ENCODE measurements around the gene LSM5.
"Not testable (repeated sequence)": the region's sequence is repeated elsewhere in the genome, so short reads cannot be mapped to it uniquely, and the experiment has no call there.

LSM5 gene

DNA sequence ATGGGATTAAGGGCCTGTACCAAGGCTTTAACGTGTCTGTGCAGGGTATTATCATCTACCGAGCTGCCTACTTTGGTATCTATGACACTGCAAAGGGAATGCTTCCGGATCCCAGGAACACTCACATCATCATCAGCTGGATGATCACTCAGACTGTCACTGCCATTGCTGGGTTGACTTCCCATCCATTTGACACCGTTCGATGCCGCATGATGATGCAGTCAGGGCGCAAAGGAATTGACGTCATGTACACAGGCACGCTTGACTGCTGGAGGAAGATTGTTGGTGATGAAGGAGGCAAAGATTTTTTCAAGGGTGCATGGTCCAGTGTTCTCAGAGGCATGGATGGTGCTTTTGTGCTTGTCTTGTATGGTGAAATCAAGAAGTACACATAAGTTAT is 18.2 kb downstream of the LSM5 start:
- no peaks in the 10 kb centered on the region for H3K27me3 ChIP-seq (ENCODE audit: control insufficient read depth, insufficient read depth, low read length)
- H3K4me3 ChIP-seq (ENCODE audit: low read length), result no peak overlapping the region
- H3K27ac ChIP-seq (ENCODE audit: low read depth, low read length), result no peak overlapping the region
- H3K9ac ChIP-seq (ENCODE audit: low read length), result no peak overlapping the region
- H3K4me1 ChIP-seq (ENCODE audit: control insufficient read depth, insufficient read depth, low read length), result no peaks in the 10 kb centered on the region
- no peaks in the 10 kb centered on the region for H3K36me3 ChIP-seq (ENCODE audit: control insufficient read depth, insufficient read depth, low read length)

DNA sequence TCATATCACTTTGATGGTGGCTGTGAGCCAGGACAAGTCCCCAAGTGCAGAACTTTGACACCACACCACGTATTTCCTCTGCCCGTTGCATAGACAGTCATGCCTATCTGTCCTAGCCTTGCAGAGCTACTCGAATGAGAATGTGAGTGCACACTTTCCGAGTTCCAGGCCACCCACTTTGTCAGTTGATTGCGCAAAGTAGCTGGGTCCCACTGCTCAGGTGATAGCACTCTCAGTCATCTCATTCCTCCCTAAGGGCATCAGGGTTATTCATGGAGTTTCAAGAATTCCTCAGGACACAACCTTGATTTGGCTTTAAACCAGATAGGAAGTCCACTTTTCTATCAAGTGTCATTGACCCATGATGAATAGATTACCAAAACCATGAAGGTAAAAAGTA is 19.3 kb downstream of the LSM5 start:
- H3K9ac ChIP-seq (ENCODE audit: low read length), result no peak overlapping the region
- no peaks in the 10 kb centered on the region for H3K36me3 ChIP-seq (ENCODE audit: control insufficient read depth, insufficient read depth, low read length)
- H3K4me3 ChIP-seq (ENCODE audit: low read length), result no peak overlapping the region
- no peaks in the 10 kb centered on the region for H3K27me3 ChIP-seq (ENCODE audit: control insufficient read depth, insufficient read depth, low read length)
- no peaks in the 10 kb centered on the region for H3K4me1 ChIP-seq (ENCODE audit: control insufficient read depth, insufficient read depth, low read length)
- H3K27ac ChIP-seq (ENCODE audit: low read depth, low read length), result no peak overlapping the region

DNA sequence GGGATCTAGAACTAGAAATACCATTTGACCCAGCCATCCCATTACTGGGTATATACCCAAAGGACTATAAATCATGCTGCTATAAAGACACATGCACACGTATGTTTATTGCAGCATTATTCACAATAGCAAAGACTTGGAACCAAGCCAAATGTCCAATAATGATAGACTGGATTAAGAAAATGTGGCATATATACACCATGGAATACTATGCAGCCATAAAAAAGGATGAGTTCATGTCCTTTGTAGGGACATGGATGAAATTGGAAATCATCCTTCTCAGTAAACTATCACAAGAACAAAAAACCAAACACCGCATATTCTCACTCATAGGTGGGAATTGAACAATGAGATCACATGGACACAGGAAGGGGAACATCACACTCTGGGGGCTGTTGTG is 20.2 kb downstream of the LSM5 start:
- not testable (repeated sequence) for H3K4me3 ChIP-seq (ENCODE audit: low read length); H3K36me3 ChIP-seq (ENCODE audit: control insufficient read depth, insufficient read depth, low read length); H3K27ac ChIP-seq (ENCODE audit: low read depth, low read length); H3K4me1 ChIP-seq (ENCODE audit: control insufficient read depth, insufficient read depth, low read length); H3K9ac ChIP-seq (ENCODE audit: low read length); H3K27me3 ChIP-seq (ENCODE audit: control insufficient read depth, insufficient read depth, low read length)

DNA sequence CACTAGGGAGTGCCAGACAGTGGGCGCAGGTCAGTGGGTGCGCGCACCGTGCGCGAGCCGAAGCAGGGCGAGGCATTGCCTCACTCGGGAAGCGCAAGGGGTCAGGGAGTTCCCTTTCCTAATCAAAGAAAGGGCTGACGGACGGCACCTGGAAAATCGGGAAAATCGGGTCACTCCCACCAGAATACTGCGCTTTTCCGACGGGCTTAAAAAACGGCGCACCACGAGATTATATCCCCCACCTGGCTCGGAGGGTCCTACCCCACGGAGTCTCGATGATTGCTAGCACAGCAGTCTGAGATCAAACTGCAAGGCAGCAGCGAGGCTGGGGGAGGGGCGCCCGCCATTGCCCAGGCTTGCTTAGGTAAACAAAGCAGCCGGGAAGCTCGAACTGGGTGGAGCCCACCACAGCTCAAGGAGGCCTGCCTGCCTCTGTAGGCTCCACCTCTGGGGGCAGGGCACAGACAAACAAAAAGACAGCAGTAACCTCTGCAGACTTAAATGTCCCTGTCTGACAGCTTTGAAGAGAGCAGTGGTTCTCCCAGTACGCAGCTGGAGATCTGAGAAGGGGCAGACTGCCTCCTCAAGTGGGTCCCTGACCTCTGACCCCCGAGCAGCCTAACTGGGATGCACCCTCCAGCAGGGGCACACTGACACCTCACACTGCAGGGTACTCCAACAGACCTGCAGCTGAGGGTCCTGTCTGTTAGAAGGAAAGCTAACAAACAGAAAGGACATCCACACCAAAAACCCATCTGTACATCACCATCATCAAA is 25.4 kb downstream of the LSM5 start:
- H3K27me3 ChIP-seq (ENCODE audit: control insufficient read depth, insufficient read depth, low read length), result not testable (repeated sequence)

DNA sequence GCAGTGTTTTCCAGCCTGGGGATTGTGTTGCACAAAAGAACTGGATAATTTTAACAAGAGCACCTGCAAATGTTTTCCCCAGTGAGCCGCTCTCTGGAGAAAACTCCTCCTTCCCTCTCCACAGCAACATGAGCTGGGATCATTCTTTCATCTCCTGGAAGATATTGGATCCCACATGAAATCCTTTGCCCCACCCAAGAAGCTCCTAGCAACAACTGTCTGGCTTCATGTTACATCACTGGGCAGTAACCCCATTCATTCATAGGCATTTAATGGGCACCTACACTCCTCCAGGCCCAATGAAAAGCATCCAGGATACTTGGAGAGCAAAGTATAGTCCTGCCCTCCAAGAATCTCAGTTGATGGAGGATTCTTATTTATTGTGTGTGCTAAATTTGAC is 27.2 kb downstream of the LSM5 start:
- H3K27ac ChIP-seq (ENCODE audit: low read depth, low read length), result no peak overlapping the region
- H3K36me3 ChIP-seq (ENCODE audit: control insufficient read depth, insufficient read depth, low read length), result no peaks in the 10 kb centered on the region
- H3K9ac ChIP-seq (ENCODE audit: low read length), result no peak overlapping the region
- H3K4me3 ChIP-seq (ENCODE audit: low read length), result no peak overlapping the region
- H3K4me1 ChIP-seq (ENCODE audit: control insufficient read depth, insufficient read depth, low read length), result no peaks in the 10 kb centered on the region
- H3K27me3 ChIP-seq (ENCODE audit: control insufficient read depth, insufficient read depth, low read length), result no peaks in the 10 kb centered on the region

More for the DNA sequence above, 25.4 kb downstream of the LSM5 start:
- not testable (repeated sequence) for H3K36me3 ChIP-seq (ENCODE audit: control insufficient read depth, insufficient read depth, low read length); H3K4me1 ChIP-seq (ENCODE audit: control insufficient read depth, insufficient read depth, low read length); H3K9ac ChIP-seq (ENCODE audit: low read length); H3K4me3 ChIP-seq (ENCODE audit: low read length); H3K27ac ChIP-seq (ENCODE audit: low read depth, low read length)

DNA sequence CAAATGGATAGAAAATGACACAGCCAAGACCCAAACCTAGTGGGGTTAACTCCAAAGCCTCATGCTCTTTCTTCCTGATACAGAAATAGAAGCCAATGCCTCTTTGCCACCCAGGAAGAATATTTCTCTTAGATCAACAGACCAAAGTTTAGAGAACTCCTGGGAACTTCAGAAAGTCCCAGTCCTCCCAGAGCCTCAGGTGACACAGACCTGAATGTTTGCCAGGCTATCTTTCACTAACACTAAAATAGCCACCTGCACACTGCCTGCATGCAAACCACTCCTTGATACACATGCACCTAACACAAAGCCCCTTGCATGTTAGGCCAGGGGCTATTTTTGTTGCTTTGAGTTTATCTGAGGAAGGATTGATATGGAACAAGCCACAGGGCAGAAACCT is 27.7 kb downstream of the LSM5 start:
- no peaks in the 10 kb centered on the region for H3K4me1 ChIP-seq (ENCODE audit: control insufficient read depth, insufficient read depth, low read length)
- H3K9ac ChIP-seq (ENCODE audit: low read length), result no peak overlapping the region
- H3K4me3 ChIP-seq (ENCODE audit: low read length), result no peak overlapping the region
- no peak overlapping the region for H3K27ac ChIP-seq (ENCODE audit: low read depth, low read length)
- no peaks in the 10 kb centered on the region for H3K36me3 ChIP-seq (ENCODE audit: control insufficient read depth, insufficient read depth, low read length)
- H3K27me3 ChIP-seq (ENCODE audit: control insufficient read depth, insufficient read depth, low read length), result no peaks in the 10 kb centered on the region

DNA sequence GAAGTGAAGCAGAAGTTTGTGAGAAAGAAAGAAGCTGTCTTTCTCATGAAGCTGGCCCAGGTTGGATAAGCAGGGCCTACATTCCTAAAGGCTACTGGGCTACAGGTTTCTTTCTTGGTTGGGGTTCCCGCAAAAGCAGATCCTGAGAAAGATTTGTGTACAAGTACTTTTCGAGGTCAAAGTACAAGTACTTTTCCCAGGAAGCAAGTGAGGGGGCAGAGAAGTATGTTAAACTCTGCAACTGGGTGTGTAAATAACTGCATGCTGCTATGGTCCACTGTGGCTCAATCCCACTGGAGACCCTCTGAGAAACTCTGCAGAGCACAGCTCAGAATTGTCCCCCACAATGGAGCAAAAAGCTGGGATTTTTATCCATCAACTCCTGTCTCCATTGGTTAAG is 28.7 kb downstream of the LSM5 start:
- Histone ChIP-seq H3K9ac (ENCODE audit: low read length) (no peak overlapping the region), H3K36me3 (ENCODE audit: control insufficient read depth, insufficient read depth, low read length) (no peaks in the 10 kb centered on the region), H3K27ac (ENCODE audit: low read depth, low read length) (no peak overlapping the region), H3K27me3 (ENCODE audit: control insufficient read depth, insufficient read depth, low read length) (no peaks in the 10 kb centered on the region), H3K4me3 (ENCODE audit: low read length) (no peak overlapping the region), H3K4me1 (ENCODE audit: control insufficient read depth, insufficient read depth, low read length) (no peaks in the 10 kb centered on the region)

DNA sequence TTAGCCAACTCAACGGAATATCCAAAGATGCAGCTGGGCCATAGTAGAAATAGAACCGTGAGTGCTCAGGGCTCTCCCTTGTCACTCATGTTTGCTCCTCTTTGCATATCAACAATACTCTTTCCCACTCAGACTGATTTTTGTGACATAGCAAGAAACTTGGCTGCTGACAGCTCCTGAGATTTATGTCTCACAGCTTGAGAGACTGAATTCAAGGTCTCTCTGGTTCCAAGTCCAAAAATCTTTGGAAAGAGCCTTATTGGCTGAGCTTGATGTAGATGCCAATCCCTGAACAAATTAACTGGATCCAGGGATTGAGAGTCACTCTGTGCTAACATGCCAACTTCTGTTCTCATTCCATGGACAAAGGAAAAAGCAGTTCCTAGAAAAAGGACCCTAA is 30.4 kb downstream of the LSM5 start:
- Histone ChIP-seq H3K4me1 (ENCODE audit: control insufficient read depth, insufficient read depth, low read length) (no peaks in the 10 kb centered on the region), H3K9ac (ENCODE audit: low read length) (no peak overlapping the region), H3K36me3 (ENCODE audit: control insufficient read depth, insufficient read depth, low read length) (no peaks in the 10 kb centered on the region), H3K27ac (ENCODE audit: low read depth, low read length) (no peak overlapping the region), H3K27me3 (ENCODE audit: control insufficient read depth, insufficient read depth, low read length) (no peaks in the 10 kb centered on the region), H3K4me3 (ENCODE audit: low read length) (no peak overlapping the region)

DNA sequence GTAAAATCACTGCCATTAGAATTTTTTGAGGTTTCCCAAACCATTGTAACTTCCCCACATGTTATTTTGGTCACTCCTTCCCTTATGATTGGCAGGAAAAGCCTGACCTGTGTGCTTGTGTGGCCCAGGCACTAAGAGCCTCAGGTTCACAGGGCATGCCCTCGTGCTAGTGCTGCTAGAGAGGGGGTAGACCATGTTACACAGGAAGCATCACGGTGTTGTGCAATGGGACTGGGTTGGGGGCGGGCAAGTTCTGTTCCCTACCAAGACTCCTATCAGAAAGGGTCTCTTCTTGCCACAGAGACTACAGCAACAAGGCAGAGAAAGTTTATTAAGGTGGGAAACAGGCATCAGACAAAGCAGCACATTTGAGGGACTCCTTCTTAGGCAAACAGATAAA is 32.2 kb downstream of the LSM5 start:
- no peaks in the 10 kb centered on the region for H3K4me1 ChIP-seq (ENCODE audit: control insufficient read depth, insufficient read depth, low read length)

DNA sequence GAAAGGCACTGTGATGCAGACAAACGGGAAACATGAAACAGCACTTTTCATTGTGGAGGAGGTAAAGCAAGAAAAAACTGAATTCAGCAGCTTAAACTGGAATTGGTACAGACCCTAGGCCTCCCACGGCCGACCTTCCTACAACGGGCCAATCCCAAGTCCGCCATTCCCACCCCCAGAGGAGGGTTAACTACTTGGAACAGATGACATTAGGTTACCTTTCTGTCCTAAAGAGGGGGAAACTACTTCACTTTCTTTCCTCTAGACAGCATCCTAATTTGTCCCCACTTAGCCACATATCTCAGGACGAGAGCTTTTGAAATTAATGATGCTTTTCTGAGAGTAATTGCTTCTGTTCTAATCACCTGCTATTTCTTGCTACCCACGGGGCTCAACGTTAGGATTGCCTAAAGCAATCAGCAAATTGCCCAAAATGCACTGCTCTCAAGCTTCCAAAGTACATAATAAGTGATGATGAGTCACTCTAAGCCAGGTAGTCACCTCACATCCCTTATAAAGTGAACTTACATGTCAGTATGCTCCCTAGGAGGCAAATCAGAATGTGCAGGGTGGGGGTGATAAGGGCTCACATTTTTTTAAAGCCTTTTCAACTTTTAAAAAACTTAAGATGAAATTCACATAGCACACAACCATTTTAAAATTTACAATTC is 36.7 kb downstream of the LSM5 start:
- Histone ChIP-seq H3K36me3 (ENCODE audit: control insufficient read depth, insufficient read depth, low read length) (no peaks in the 10 kb centered on the region), H3K9ac (ENCODE audit: low read length) (no peak overlapping the region), H3K27ac (ENCODE audit: low read depth, low read length) (no peak overlapping the region), H3K27me3 (ENCODE audit: control insufficient read depth, insufficient read depth, low read length) (no peaks in the 10 kb centered on the region), H3K4me1 (ENCODE audit: control insufficient read depth, insufficient read depth, low read length) (no peaks in the 10 kb centered on the region), H3K4me3 (ENCODE audit: low read length) (no peak overlapping the region)

More for the DNA sequence above, 32.2 kb downstream of the LSM5 start:
- Histone ChIP-seq H3K27ac (ENCODE audit: low read depth, low read length) (no peak overlapping the region), H3K9ac (ENCODE audit: low read length) (no peak overlapping the region), H3K27me3 (ENCODE audit: control insufficient read depth, insufficient read depth, low read length) (no peaks in the 10 kb centered on the region), H3K36me3 (ENCODE audit: control insufficient read depth, insufficient read depth, low read length) (no peaks in the 10 kb centered on the region), H3K4me3 (ENCODE audit: low read length) (no peak overlapping the region)

DNA sequence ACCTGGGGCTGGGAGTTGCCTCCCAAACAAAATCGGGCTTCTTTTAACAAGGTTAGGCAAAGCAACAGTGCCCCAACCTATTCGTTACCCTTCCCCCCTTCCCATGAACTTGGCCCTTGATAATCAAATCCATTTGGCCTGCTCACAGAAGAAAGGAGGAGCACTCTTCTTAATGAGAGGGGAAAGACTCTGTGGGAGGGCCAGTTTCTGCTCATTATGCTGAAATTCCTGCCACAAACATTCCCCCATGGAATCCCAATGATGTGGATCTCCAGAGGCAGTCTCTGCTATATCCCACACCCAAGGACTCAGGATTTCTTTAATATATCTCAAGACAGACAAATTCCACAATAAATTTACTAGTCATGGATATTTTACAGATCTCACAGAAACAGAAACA is 43.0 kb downstream of the LSM5 start:
- Histone ChIP-seq H3K4me1 (ENCODE audit: control insufficient read depth, insufficient read depth, low read length) (no peaks in the 10 kb centered on the region), H3K27ac (ENCODE audit: low read depth, low read length) (no peak overlapping the region), H3K9ac (ENCODE audit: low read length) (no peak overlapping the region), H3K36me3 (ENCODE audit: control insufficient read depth, insufficient read depth, low read length) (no peaks in the 10 kb centered on the region), H3K4me3 (ENCODE audit: low read length) (no peak overlapping the region), H3K27me3 (ENCODE audit: control insufficient read depth, insufficient read depth, low read length) (no peaks in the 10 kb centered on the region)

DNA sequence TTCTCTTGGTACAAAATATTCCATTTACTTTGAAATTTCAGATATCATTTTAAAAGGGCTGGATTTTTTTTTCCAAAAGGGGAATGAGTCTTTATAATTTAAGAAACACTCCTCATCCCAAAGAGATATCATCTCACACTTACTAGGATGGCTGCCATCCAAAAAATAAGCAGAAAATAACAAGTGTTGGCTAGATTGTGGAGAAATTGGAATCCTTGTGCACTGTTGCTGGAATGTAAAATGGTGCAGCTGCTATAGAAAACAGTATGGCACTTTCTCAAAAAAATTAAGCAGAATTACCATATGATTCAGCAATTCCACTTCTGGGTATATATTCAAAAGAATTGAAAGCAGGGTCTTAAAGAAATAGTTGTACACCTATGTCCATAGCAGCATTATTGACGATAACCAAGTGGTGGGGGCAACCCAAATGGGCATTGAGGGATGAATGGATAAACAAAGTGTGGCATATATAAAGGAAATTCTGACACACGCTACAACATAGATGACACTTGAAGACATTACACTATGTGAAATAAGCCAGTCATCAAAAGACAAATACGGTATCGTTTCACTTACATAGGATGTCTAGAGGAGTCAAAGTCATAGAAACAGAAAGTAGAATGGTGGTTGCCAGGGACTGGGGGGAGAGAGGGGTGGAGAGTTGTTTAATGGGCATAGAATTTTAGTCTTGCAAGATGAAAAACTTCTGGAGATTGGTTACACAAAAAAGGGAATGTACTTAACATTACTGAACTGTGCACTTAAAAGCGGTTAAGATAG is 53.8 kb downstream of the LSM5 start:
- Histone ChIP-seq H3K9ac (ENCODE audit: low read length) (no peak overlapping the region), H3K4me3 (ENCODE audit: low read length) (no peak overlapping the region), H3K4me1 (ENCODE audit: control insufficient read depth, insufficient read depth, low read length) (no peaks in the 10 kb centered on the region), H3K27me3 (ENCODE audit: control insufficient read depth, insufficient read depth, low read length) (no peaks in the 10 kb centered on the region), H3K27ac (ENCODE audit: low read depth, low read length) (no peak overlapping the region), H3K36me3 (ENCODE audit: control insufficient read depth, insufficient read depth, low read length) (no peaks in the 10 kb centered on the region)
